Kidney (tissue), 14 donors: Measurements from ENCODE around the gene GIPR. TPM values are rescaled to one million over a fixed set of nuclear protein-coding genes. Genes with fewer than 3 reads are reported as not detected.
"Not testable (repeated sequence)": the region's sequence is repeated elsewhere in the genome, so short reads cannot be mapped to it uniquely, and the experiment has no call there.

Experiments
- DNase-seq, 5 donors: peaks; one replicate each; pipeline ENCODE4 v3.0.0-alpha.2; 2013 to 2020
- FAIRE-seq: peaks from 2 replicates; lab custom pipeline; 2012; peaks lifted over from hg19 to GRCh38; lab: Jason Lieb, UNC
- H3K27ac ChIP-seq, 2 donors: one replicate each; pipeline ENCODE4 v1.7.0; 2013; ENCODE audit warnings: low read depth in 2 of 2, low read length in 2 of 2, inconsistent platforms in 1 of 2
- H3K27me3 ChIP-seq: one replicate; pipeline ENCODE4 v1.7.1; 2013; ENCODE audit warnings: low read length, inconsistent platforms; ENCODE audit not compliant: control insufficient read depth, insufficient read depth
- H3K36me3 ChIP-seq, 3 donors: one replicate each; pipeline versions ENCODE4 v1.7.0 to v1.7.1; 2013; ENCODE audit warnings: low read length in 3 of 3, control low read depth in 1 of 3, inconsistent platforms in 1 of 3; ENCODE audit not compliant: insufficient read depth in 3 of 3, control insufficient read depth in 2 of 3
- H3K4me1 ChIP-seq, 3 donors: one replicate each; pipeline versions ENCODE4 v1.7.0 to v1.7.1; 2013; ENCODE audit warnings: low read length in 3 of 3, inconsistent platforms in 1 of 3, low read depth in 1 of 3; ENCODE audit not compliant: control insufficient read depth in 2 of 3, insufficient read depth in 2 of 3
- H3K4me3 ChIP-seq, 3 donors: one replicate each; pipeline versions ENCODE4 v1.7.0 to v1.8.1; 2013; ENCODE audit warnings: low read length in 3 of 3, control low read depth in 1 of 3, inconsistent platforms in 1 of 3
- H3K9ac ChIP-seq, 3 donors: one replicate each; pipeline versions ENCODE4 v1.7.0 to v1.7.1; 2013; ENCODE audit warnings: low read length in 3 of 3, control low read depth in 1 of 3, inconsistent platforms in 1 of 3
- H3K9me3 ChIP-seq, 3 donors: one replicate each; pipeline versions ENCODE4 v1.7.0 to v1.7.1; 2013; ENCODE audit warnings: low read length in 3 of 3, control low read depth in 1 of 3, inconsistent platforms in 1 of 3; ENCODE audit not compliant: control insufficient read depth in 2 of 3, insufficient read depth in 1 of 3
- CTCF ChIP-seq: IDR thresholded peaks from 3 replicates; pipeline ENCODE4 v1.5.1; 2012; ENCODE audit warnings: mild to moderate bottlenecking, moderate library complexity, borderline replicate concordance; ENCODE audit not compliant: insufficient read depth; ENCODE audit errors: extremely low read depth
- intact Hi-C: fragments of 100-400 bp; cut with DNase I; formaldehyde crosslinking; loops from one replicate; pipeline ENCODE4 v1.11.1; 2022
- polyA plus RNA-seq: library from polyadenylated mRNA; stranded (reverse); fragments of 350-450 nt; fragmentation: Illumina TruSeq; extraction: RNeasy Lipid Tissue Mini Kit (QIAGEN cat#74804); gene quantifications from one replicate; pipeline ENCODE4 v1.2.3, GENCODE V29; 2014; ENCODE audit warnings: low read depth, low replicate concordance; ENCODE audit not compliant: insufficient read depth
- total RNA-seq: library from RNA; stranded (reverse); fragmentation: NEBNext Ultra II Directional; extraction: Animal tissue kit (Norgen Biotek cat#: 25700); gene quantifications from one replicate; pipeline ENCODE4 v1.2.1, GENCODE V29; 2021
- donor health status: control.
- donor health status: control.
- donor health status: control.
- donor health status: control.
- donor health status: control.
- donor health status: DM: yes; HTN: yes; CAD: no.
- donor health status: Normal renal cell carcinoma (clear cell type).

Gene GIPR
- total and polyA plus RNA-seq, 2 donors from 2014 or later, result 0.65 to 3.3 TPM

- TF ChIP-seq CTCF, result no peak
- Histone ChIP-seq H3K4me3 (no peak overlapping the region), H3K4me1 (no peaks in the 10 kb centered on the region), H3K9ac (no peak overlapping the region), H3K36me3 (peaks cover 0 to 9% (median 7%) of the 10 kb centered on the region in 3 donors), H3K9me3 (no peaks in the 10 kb centered on the region), H3K27ac (no peak overlapping the region), H3K27me3 (no peaks in the 10 kb centered on the region)
- FAIRE-seq, result no peak
- intact Hi-C loops, result no loop called here
- no peak for DNase-seq
Observed at GRCh38 chr19:45623984-45624383, 44.0 kb upstream of the GIPR start.

- H3K36me3 ChIP-seq, H3K9ac ChIP-seq, H3K27ac ChIP-seq, H3K4me1 ChIP-seq, FAIRE-seq, DNase-seq, H3K4me3 ChIP-seq, H3K27me3 ChIP-seq, H3K9me3 ChIP-seq, intact Hi-C loops: not testable (repeated sequence)
Observed at GRCh38 chr19:45628219-45628618, 39.8 kb upstream of the GIPR start.

DNA sequence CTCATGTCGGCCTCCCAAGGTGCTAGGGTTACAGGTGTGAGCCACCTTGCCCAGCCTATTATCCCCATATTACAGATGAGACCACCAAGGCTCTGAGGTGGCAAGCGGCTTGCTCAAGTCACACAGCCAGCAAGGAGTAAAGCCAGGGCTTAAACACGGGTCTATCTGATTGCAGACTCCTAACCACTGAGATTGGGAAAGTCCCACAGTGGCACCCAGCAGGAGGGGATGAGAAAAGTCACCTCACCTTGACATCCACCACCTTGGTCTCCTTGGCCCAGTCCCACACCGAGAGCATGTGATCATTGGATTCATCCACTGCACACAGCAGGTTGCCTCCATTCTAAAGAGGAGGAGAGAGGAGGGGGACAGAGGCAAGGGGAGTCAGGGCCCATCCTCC, 38.3 kb upstream of the GIPR start:
- no peak for FAIRE-seq
- intact Hi-C loops, result no loop called here
- peaks cover 0 to 2% (median 2%) of the 10 kb centered on the region in 3 donors for H3K36me3 ChIP-seq

DNA sequence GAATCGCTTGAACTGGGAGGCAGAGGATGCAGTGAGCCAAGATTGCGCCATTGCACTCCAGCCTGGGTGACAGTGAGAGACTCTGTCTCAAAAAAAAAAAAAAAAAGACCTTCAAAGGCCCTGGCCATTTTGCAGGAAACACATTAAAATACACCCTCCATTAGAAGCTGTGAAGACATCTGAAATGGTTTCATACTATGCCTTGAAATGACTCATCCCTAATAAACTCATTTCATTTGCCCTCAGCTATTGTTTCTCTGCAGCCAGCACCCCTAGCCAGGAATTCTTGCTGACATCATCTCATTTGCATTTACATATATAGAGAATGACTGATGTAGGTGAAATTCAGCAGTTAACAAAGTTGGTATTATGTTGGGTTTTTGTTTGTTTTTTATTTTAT, 37.6 kb upstream of the GIPR start:
- FAIRE-seq, result no peak
- H3K4me1 ChIP-seq, result no peaks in the 10 kb centered on the region
- H3K9ac ChIP-seq, result no peak overlapping the region
- H3K36me3 ChIP-seq, result peaks cover 0 to 2% (median 2%) of the 10 kb centered on the region in 3 donors
- no peaks in the 10 kb centered on the region for H3K9me3 ChIP-seq
- DNase-seq, result no peak
- no peak overlapping the region for H3K4me3 ChIP-seq
- TF ChIP-seq CTCF, result no peak
- no peak overlapping the region for H3K27ac ChIP-seq
- intact Hi-C loops, result no loop called here
- no peaks in the 10 kb centered on the region for H3K27me3 ChIP-seq

More for the DNA sequence above, 38.3 kb upstream of the GIPR start:
- Histone ChIP-seq H3K27me3 (no peaks in the 10 kb centered on the region), H3K9ac (no peak overlapping the region), H3K4me3 (no peak overlapping the region), H3K4me1 (no peaks in the 10 kb centered on the region), H3K27ac (no peak overlapping the region), H3K9me3 (no peaks in the 10 kb centered on the region)
- no peak for DNase-seq
- TF ChIP-seq CTCF, result no peak
